SK-N-SH (cell line): Measurements from ENCODE around the gene TGM4. TPM values are rescaled to one million over a fixed set of nuclear protein-coding genes. Genes with fewer than 3 reads are reported as not detected.

Source experiments
- CTCF ChIA-PET: fragments of 300-600, 350-600 bp; formaldehyde crosslinking; extraction: SDS; loops from one replicate; lab custom pipeline; 2021; lab: Yijun Ruan, JAX
- POLR2A ChIA-PET: fragments of 350-600 bp; sonication (Branson Sonifier 250); formaldehyde crosslinking; extraction: SDS; loops from one replicate; lab custom pipeline; 2020; ENCODE audit warnings: antibody characterized with exemption, inconsistent platforms; lab: Yijun Ruan, JAX
- DNase-seq: peaks from one replicate; pipeline ENCODE4 v3.0.0; 2012
- H2AFZ ChIP-seq: fragments of 200-600 bp; sonication (generic); 2 replicates; pipeline ENCODE4 v1.8.1; 2016; ENCODE audit warnings: antibody characterized with exemption, mild to moderate bottlenecking, low read depth
- H3F3A ChIP-seq: fragments of 200-600 bp; sonication (generic); replicated peaks from 2 replicates; pipeline ENCODE3; 2016; ENCODE audit warnings: antibody characterized with exemption, mild to moderate bottlenecking; ENCODE audit not compliant: insufficient read depth
- H3K27ac ChIP-seq, 2 experiments: fragments of 200-500 bp in 1 of 2; fragments of 200-600 bp in 1 of 2; sonication (Bioruptor generic) in 1 of 2; sonication (generic), shearing (Covaris generic) in 1 of 2; 2 replicates each; pipeline versions ENCODE4 v1.5.1 to v1.6.1; 2014 to 2016; ENCODE audit warnings: low read depth in 2 of 2, inconsistent platforms in 1 of 2, low read length in 1 of 2, mild to moderate bottlenecking in 1 of 2, mixed read lengths in 1 of 2
- H3K27me3 ChIP-seq: fragments of 200-600 bp; sonication (generic), shearing (Covaris generic); 2 replicates; pipeline ENCODE4 v1.6.1; 2016; ENCODE audit warnings: mixed run types; ENCODE audit not compliant: insufficient read depth
- H3K36me3 ChIP-seq, 2 experiments: fragments of 200-500 bp in 1 of 2; fragments of 200-600 bp in 1 of 2; sonication (Bioruptor generic) in 1 of 2; sonication (generic) in 1 of 2; replicated peaks in 1 of 2; 2 replicates each; pipeline versions ENCODE3 to v1.5.1; 2014 to 2016; ENCODE audit warnings: low read length in 1 of 2, mild to moderate bottlenecking in 1 of 2; ENCODE audit not compliant: insufficient read depth in 2 of 2, control insufficient read depth in 1 of 2
- H3K4me1 ChIP-seq, 2 experiments: fragments of 200-500 bp in 1 of 2; fragments of 200-600 bp in 1 of 2; sonication (Bioruptor generic) in 1 of 2; sonication (generic), shearing (Covaris generic) in 1 of 2; 2 replicates each; pipeline versions ENCODE4 v1.5.1 to v1.6.1; 2014 to 2016; ENCODE audit warnings: low read depth in 1 of 2, low read length in 1 of 2, mixed run types in 1 of 2; ENCODE audit not compliant: insufficient read depth in 2 of 2, control insufficient read depth in 1 of 2
- H3K4me2 ChIP-seq: fragments of 200-600 bp; sonication (generic), shearing (Covaris generic); 2 replicates; pipeline ENCODE4 v1.6.1; 2017; ENCODE audit warnings: mixed run types
- H3K4me3 ChIP-seq, 2 experiments: fragments of 200-500 bp in 1 of 2; fragments of 200-600 bp in 1 of 2; sonication (Bioruptor generic) in 1 of 2; sonication (generic), shearing (Covaris generic) in 1 of 2; 2 replicates each; pipeline versions ENCODE4 v1.5.1 to v1.8.1; 2014 to 2016; ENCODE audit warnings: low read depth in 2 of 2, inconsistent platforms in 1 of 2, low read length in 1 of 2, mild to moderate bottlenecking in 1 of 2, mixed read lengths in 1 of 2, moderate library complexity in 1 of 2
- H3K79me2 ChIP-seq: fragments of 200-600 bp; sonication (generic); 2 replicates; pipeline ENCODE4 v1.8.1; 2017; ENCODE audit warnings: mild to moderate bottlenecking; ENCODE audit not compliant: insufficient read depth
- H3K9ac ChIP-seq: fragments of 200-600 bp; sonication (generic); 2 replicates; pipeline ENCODE4 v1.6.1; 2017; ENCODE audit warnings: mixed run types
- H3K9me2 ChIP-seq: fragments of 200-600 bp; sonication (generic); 2 replicates; pipeline ENCODE4 v1.6.1; 2017; ENCODE audit warnings: mixed run types
- H3K9me3 ChIP-seq: fragments of 200-600 bp; sonication (generic); 2 replicates; pipeline ENCODE4 v1.6.1; 2017; ENCODE audit warnings: mixed run types, mild to moderate bottlenecking, moderate library complexity
- H4K20me1 ChIP-seq: fragments of 200-600 bp; sonication (generic); 2 replicates; pipeline ENCODE4 v1.6.1; 2017; ENCODE audit warnings: mild to moderate bottlenecking, mixed run types; ENCODE audit not compliant: insufficient read depth
- ELF1 ChIP-seq: IDR thresholded peaks from 2 replicates; pipeline ENCODE4 v1.4.0; 2012
- EP300 ChIP-seq, 2 experiments: IDR thresholded peaks; 2 replicates each; pipeline versions ENCODE4 v1.4.0 to v1.6.1; 2012; ENCODE audit warnings: borderline replicate concordance in 1 of 2, low read depth in 1 of 2, low read length in 1 of 2
- EZH2phosphoT487 ChIP-seq: fragments of 200-600 bp; sonication (generic); IDR thresholded peaks from 2 replicates; pipeline ENCODE4 v1.6.1; 2017; ENCODE audit warnings: low read depth, mixed run types, mild to moderate bottlenecking, antibody characterized with exemption, moderate library complexity, borderline replicate concordance
- FOSL2 ChIP-seq: IDR thresholded peaks from 2 replicates; pipeline ENCODE4 v1.4.0; 2012; ENCODE audit warnings: low read depth, mild to moderate bottlenecking, moderate library complexity, borderline replicate concordance
- FOXM1 ChIP-seq: IDR thresholded peaks from 2 replicates; pipeline ENCODE4 v1.4.0; 2012; ENCODE audit warnings: low read depth, mild to moderate bottlenecking
- GATA2 ChIP-seq: sonication (generic); formaldehyde crosslinking; IDR thresholded peaks from 2 replicates; pipeline ENCODE4 v1.5.0; 2020; ENCODE audit warnings: mild to moderate bottlenecking, missing genetic modification reagents
- MEF2A ChIP-seq: IDR thresholded peaks from 2 replicates; pipeline ENCODE4 v1.4.0; 2012; ENCODE audit warnings: low read depth, borderline replicate concordance
- MXI1 ChIP-seq: IDR thresholded peaks from 2 replicates; pipeline ENCODE4 v1.6.1; 2012; ENCODE audit warnings: mild to moderate bottlenecking, low read depth, low read length, improper control_type of control experiment
- NRF1 ChIP-seq: IDR thresholded peaks from 2 replicates; pipeline ENCODE4 v1.6.1; 2012; ENCODE audit warnings: low read depth, mild to moderate bottlenecking, low read length
- RAD21 ChIP-seq: IDR thresholded peaks from 2 replicates; pipeline ENCODE4 v1.6.1; 2012; ENCODE audit warnings: mild to moderate bottlenecking, low read length
- RCOR1 ChIP-seq: fragments of 150-350 bp; IDR thresholded peaks from 2 replicates; pipeline ENCODE4 v1.6.1; 2017; ENCODE audit warnings: antibody characterized with exemption, low read length
- RFX5 ChIP-seq: IDR thresholded peaks from 2 replicates; pipeline ENCODE4 v1.6.1; 2012; ENCODE audit warnings: mild to moderate bottlenecking, improper control_type of control experiment, low read length
- RXRA ChIP-seq: IDR thresholded peaks from 2 replicates; pipeline ENCODE4 v1.4.0; 2012; ENCODE audit warnings: low read depth, mild to moderate bottlenecking, borderline replicate concordance
- SMC3 ChIP-seq: IDR thresholded peaks from 2 replicates; pipeline ENCODE4 v1.6.1; 2012; ENCODE audit warnings: low read depth, low read length, improper control_type of control experiment
- YY1 ChIP-seq: IDR thresholded peaks from 2 replicates; pipeline ENCODE4 v1.4.0; 2012; ENCODE audit warnings: low read depth, mild to moderate bottlenecking
- WGBS: methylation state at CpG from one replicate; pipeline ENCODE4 v1.1.6; 2017; ENCODE audit warnings: low lambda C conversion rate; 5-methylcytosine and 5-hydroxymethylcytosine counted together
- polyA plus RNA-seq, 3 experiments: library from polyadenylated mRNA; depleted of rRNA; stranded (reverse); fragments of >200 nt; gene quantifications; 2 replicates each; pipeline ENCODE4 v1.2.3, GENCODE V29; 2012
- TF ChIP-seq, protein P1 (sequence below): IDR thresholded peaks from 2 replicates; pipeline ENCODE4; 2012
- TF ChIP-seq, protein P2 (sequence below): IDR thresholded peaks from 2 replicates; pipeline ENCODE4 v1.4.0; 2012; ENCODE audit warnings: low read depth
- TF ChIP-seq, protein P3 (sequence below): fragments of 150-350 bp; IDR thresholded peaks from 2 replicates; pipeline ENCODE4 v1.6.1; 2017; ENCODE audit warnings: antibody characterized with exemption, low read length, low read depth, borderline replicate concordance
- TF ChIP-seq, protein P4 (sequence below): fragments of 200-600 bp; sonication (generic); IDR thresholded peaks from 2 replicates; pipeline ENCODE4 v1.6.1; 2017; ENCODE audit warnings: antibody characterized with exemption, mild to moderate bottlenecking, moderate library complexity
- TF ChIP-seq, protein P5 (sequence below): IDR thresholded peaks from 2 replicates; pipeline ENCODE4 v1.4.0; 2012; ENCODE audit warnings: low read depth, borderline replicate concordance

Gene TGM4
- polyA plus RNA-seq, 1 of the 3 experiments (the other 2 are of a cell fraction) = 0.12 TPM

DNA sequence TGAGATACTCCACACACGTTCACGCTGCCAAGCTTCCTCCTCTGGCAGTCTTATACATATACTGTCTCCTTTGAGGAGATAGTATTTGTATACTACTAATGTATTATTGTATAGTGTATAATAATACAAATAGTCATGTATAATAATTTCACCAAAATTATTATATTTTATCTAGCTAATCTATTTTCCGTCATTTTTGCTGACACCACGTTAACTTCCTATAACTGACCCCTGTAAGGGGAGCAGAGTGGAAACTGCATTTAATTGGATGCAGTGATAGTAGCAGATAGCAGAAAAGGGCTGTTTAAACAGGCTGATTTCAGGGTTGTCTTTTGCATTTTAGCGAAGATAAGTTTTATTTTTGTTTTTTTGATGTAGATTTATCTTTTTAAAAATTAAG is 43.2 kb upstream of the TGM4 start (continued):
- no peak for TF ChIP-seq MEF2A
- no peak for TF ChIP-seq ELF1

DNA sequence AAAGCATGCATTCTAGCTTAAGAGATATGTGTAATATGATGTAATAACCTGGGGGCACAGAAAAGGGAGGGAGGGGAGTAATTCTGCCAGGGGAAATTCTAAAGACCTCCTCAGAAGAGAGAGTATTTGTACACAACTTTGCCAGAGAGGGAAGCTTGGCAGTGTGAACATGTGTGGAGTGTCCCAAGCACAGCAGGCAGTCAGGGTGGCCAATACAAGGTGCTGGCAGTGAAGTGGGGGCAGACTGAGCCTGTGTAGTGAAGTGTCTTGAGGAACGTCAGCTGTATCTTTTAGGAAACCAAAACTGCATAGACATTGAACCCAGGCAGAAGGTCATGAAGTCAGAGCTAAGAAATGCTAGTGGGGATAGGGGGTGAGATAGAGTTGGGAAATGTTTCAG is 42.4 kb upstream of the TGM4 start:
- no peak overlapping the region for H3K9ac ChIP-seq
- 100% methylated on average over 1 of the region's 1 CpG for WGBS

More for the DNA sequence above, 42.4 kb upstream of the TGM4 start:
- no peak overlapping the region for H3K27ac ChIP-seq
- H3K9me3 ChIP-seq = 0 out of 2 replicates have a peak, but pooled peaks cover 5% of the 10 kb centered on the region
- H3K4me1 ChIP-seq = no peaks in the 10 kb centered on the region
- H4K20me1 ChIP-seq = no peaks in the 10 kb centered on the region
- peaks cover 23 to 37% of the 10 kb centered on the region in 2 experiments for H3K36me3 ChIP-seq
- ChIA-PET CTCF (interaction anchor here (2.2 kb wide), 1 partner anchor 14 kb away, joined by 7 read pairs; no protein-coding TSS in a partner anchor), POLR2A (no interaction called here)
- H3K4me2 ChIP-seq = no peak overlapping the region
- DNase-seq = no peak
- H3K79me2 ChIP-seq = no peaks in the 10 kb centered on the region
- no peak overlapping the region for H2AFZ ChIP-seq
- no peak overlapping the region for H3K4me3 ChIP-seq
- no peaks in the 10 kb centered on the region for H3K27me3 ChIP-seq
- H3F3A ChIP-seq = peaks cover 6% of the 10 kb centered on the region
- H3K9me2 ChIP-seq = no peaks in the 10 kb centered on the region
- no peak for TF ChIP-seq GATA2 (CRISPR knock-in tag)
- TF ChIP-seq MEF2A = no peak
- TF ChIP-seq, protein P1, sequence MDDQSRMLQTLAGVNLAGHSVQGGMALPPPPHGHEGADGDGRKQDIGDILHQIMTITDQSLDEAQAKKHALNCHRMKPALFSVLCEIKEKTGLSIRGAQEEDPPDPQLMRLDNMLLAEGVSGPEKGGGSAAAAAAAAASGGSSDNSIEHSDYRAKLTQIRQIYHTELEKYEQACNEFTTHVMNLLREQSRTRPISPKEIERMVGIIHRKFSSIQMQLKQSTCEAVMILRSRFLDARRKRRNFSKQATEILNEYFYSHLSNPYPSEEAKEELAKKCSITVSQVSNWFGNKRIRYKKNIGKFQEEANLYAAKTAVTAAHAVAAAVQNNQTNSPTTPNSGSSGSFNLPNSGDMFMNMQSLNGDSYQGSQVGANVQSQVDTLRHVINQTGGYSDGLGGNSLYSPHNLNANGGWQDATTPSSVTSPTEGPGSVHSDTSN = no peak
- no peak for TF ChIP-seq FOXM1
- TF ChIP-seq, protein P2, sequence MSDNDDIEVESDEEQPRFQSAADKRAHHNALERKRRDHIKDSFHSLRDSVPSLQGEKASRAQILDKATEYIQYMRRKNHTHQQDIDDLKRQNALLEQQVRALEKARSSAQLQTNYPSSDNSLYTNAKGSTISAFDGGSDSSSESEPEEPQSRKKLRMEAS = no peak
- TF ChIP-seq RAD21 = no peak
- no peak for TF ChIP-seq RFX5
- TF ChIP-seq, protein P3, sequence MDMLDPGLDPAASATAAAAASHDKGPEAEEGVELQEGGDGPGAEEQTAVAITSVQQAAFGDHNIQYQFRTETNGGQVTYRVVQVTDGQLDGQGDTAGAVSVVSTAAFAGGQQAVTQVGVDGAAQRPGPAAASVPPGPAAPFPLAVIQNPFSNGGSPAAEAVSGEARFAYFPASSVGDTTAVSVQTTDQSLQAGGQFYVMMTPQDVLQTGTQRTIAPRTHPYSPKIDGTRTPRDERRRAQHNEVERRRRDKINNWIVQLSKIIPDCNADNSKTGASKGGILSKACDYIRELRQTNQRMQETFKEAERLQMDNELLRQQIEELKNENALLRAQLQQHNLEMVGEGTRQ = no peak
- TF ChIP-seq RCOR1 = no peak
- no peak for TF ChIP-seq YY1
- no peak for TF ChIP-seq NRF1
- TF ChIP-seq MXI1 = no peak
- TF ChIP-seq EZH2phosphoT487 = no peak
- no peak for TF ChIP-seq RXRA
- TF ChIP-seq SMC3 = no peak
- no peak for TF ChIP-seq EP300 (IDR thresholded peaks at IDR 0.05; ENCODE audit: borderline replicate concordance in 1 of 2, low read depth in 1 of 2, low read length in 1 of 2)
- TF ChIP-seq, protein P4, sequence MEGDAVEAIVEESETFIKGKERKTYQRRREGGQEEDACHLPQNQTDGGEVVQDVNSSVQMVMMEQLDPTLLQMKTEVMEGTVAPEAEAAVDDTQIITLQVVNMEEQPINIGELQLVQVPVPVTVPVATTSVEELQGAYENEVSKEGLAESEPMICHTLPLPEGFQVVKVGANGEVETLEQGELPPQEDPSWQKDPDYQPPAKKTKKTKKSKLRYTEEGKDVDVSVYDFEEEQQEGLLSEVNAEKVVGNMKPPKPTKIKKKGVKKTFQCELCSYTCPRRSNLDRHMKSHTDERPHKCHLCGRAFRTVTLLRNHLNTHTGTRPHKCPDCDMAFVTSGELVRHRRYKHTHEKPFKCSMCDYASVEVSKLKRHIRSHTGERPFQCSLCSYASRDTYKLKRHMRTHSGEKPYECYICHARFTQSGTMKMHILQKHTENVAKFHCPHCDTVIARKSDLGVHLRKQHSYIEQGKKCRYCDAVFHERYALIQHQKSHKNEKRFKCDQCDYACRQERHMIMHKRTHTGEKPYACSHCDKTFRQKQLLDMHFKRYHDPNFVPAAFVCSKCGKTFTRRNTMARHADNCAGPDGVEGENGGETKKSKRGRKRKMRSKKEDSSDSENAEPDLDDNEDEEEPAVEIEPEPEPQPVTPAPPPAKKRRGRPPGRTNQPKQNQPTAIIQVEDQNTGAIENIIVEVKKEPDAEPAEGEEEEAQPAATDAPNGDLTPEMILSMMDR = no peak
- TF ChIP-seq, protein P5, sequence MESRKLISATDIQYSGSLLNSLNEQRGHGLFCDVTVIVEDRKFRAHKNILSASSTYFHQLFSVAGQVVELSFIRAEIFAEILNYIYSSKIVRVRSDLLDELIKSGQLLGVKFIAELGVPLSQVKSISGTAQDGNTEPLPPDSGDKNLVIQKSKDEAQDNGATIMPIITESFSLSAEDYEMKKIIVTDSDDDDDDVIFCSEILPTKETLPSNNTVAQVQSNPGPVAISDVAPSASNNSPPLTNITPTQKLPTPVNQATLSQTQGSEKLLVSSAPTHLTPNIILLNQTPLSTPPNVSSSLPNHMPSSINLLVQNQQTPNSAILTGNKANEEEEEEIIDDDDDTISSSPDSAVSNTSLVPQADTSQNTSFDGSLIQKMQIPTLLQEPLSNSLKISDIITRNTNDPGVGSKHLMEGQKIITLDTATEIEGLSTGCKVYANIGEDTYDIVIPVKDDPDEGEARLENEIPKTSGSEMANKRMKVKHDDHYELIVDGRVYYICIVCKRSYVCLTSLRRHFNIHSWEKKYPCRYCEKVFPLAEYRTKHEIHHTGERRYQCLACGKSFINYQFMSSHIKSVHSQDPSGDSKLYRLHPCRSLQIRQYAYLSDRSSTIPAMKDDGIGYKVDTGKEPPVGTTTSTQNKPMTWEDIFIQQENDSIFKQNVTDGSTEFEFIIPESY = no peak
- TF ChIP-seq FOSL2 = no peak
